Measurements from ENCODE around the gene SVBP.

Gene SVBP

GRCh38 chr1:42759114-42759513 lies 58.1 kb downstream of the SVBP start:
- no peak for FAIRE-seq

GRCh38 chr1:42758641-42759040 lies 58.6 kb downstream of the SVBP start:
- FAIRE-seq = no peak

GRCh38 chr1:42757892-42758275 lies 59.3 kb downstream of the SVBP start:
- no peak for FAIRE-seq

Measured in colon (tissue), 2 donors.